GM19372 (cell line): ENCODE results near the gene B9D1.

Experiments used
- ATAC-seq: cut with Tn5 transposase; IDR thresholded peaks from one replicate; pipeline ENCODE4 v1.9.1; 2021; ENCODE audit warnings: mild to moderate bottlenecking, low read depth, moderate library complexity; ENCODE audit not compliant: unreplicated experiment

Gene B9D1

GRCh38 chr17:19327031-19327783 lies 35.3 kb downstream of the B9D1 start:
- no peak for ATAC-seq

- no peak for ATAC-seq
These were observed 37.0 kb downstream of the B9D1 start for GRCh38 chr17:19325542-19325941.

GRCh38 chr17:19322861-19323260 lies 39.7 kb downstream of the B9D1 start:
- ATAC-seq: no peak

- no peak for ATAC-seq
These were observed 40.4 kb downstream of the B9D1 start for GRCh38 chr17:19322129-19322505.

- ATAC-seq: no peak
These were observed 40.9 kb downstream of the B9D1 start for GRCh38 chr17:19321481-19322128.

GRCh38 chr17:19320876-19321275 lies 41.6 kb downstream of the B9D1 start:
- ATAC-seq: no peak

- ATAC-seq: no peak
These were observed 42.6 kb downstream of the B9D1 start for GRCh38 chr17:19319771-19320505.

GRCh38 chr17:19318611-19319010 lies 43.9 kb downstream of the B9D1 start:
- ATAC-seq: no peak

GRCh38 chr17:19317359-19318095 lies 45.0 kb downstream of the B9D1 start:
- no peak for ATAC-seq

- no peak for ATAC-seq
These were observed 45.7 kb downstream of the B9D1 start for GRCh38 chr17:19316761-19317358.

GRCh38 chr17:19315104-19315503 lies 47.4 kb downstream of the B9D1 start:
- ATAC-seq: no peak

GRCh38 chr17:19313746-19314651 lies 48.5 kb downstream of the B9D1 start:
- ATAC-seq: no peak

GRCh38 chr17:19313066-19313745 lies 49.3 kb downstream of the B9D1 start:
- no peak for ATAC-seq

- ATAC-seq: no peak
These were observed 50.1 kb downstream of the B9D1 start for GRCh38 chr17:19312406-19312805.

GRCh38 chr17:19311421-19312215 lies 50.9 kb downstream of the B9D1 start:
- no peak for ATAC-seq

GRCh38 chr17:19311016-19311415 lies 51.5 kb downstream of the B9D1 start:
- ATAC-seq: no peak

GRCh38 chr17:19310151-19310550 lies 52.4 kb downstream of the B9D1 start:
- ATAC-seq: no peak

- ATAC-seq: no peak
These were observed 52.8 kb downstream of the B9D1 start for GRCh38 chr17:19309701-19310100.
